Brain microvascular endothelial cell (primary cell): Measurements from ENCODE around the gene LMO1.

Source experiments
- DNase-seq: peaks from one replicate; pipeline ENCODE4 v3.0.0-alpha.2; 2020
- H3K27ac ChIP-seq: fragments of 250-450 bp; sonication (Bioruptor Pico); 2 replicates; pipeline ENCODE4 v1.5.1; 2020; ENCODE audit warnings: mild to moderate bottlenecking, moderate library complexity
- H3K27me3 ChIP-seq: fragments of 250-450 bp; sonication (Bioruptor Pico); replicated peaks from 2 replicates; pipeline ENCODE4 v1.5.1; 2020; ENCODE audit warnings: mild to moderate bottlenecking
- H3K36me3 ChIP-seq: fragments of 250-450 bp; sonication (Bioruptor Pico); replicated peaks from 2 replicates; pipeline ENCODE4 v1.5.1; 2020; ENCODE audit warnings: mild to moderate bottlenecking
- H3K4me3 ChIP-seq: 2 replicates; pipeline ENCODE4 v1.5.1; 2011; ENCODE audit warnings: low read depth, mild to moderate bottlenecking, control low read depth, low read length, moderate library complexity
- CTCF ChIP-seq: IDR thresholded peaks from 2 replicates; pipeline ENCODE4 v1.5.1; 2011; ENCODE audit warnings: low read depth, mild to moderate bottlenecking, moderate library complexity, low read length, control low read depth, inconsistent platforms; ENCODE audit errors: missing control alignments
- in situ Hi-C: cut with HindIII; loops from 2 replicates; pipeline ENCODE4 v1.10.0; 2017; ENCODE audit warnings: low sequenced_read_pairs, low pct_ligation_motif_present

The LMO1 gene

GRCh38 chr11:8224161-8224591 lies 39.5 kb downstream of the LMO1 start:
- Histone ChIP-seq H3K4me3 (no peak overlapping the region), H3K27me3 (no peaks in the 10 kb centered on the region), H3K36me3 (no peaks in the 10 kb centered on the region), H3K27ac (no peak overlapping the region)
- in situ Hi-C loops = no loop called here
- TF ChIP-seq CTCF = no peak
- DNase-seq = no peak

- in situ Hi-C loops = no loop called here
- DNase-seq = peak; percentile 6
- no peaks in the 10 kb centered on the region for H3K36me3 ChIP-seq
- TF ChIP-seq CTCF = no peak
- no peak overlapping the region for H3K27ac ChIP-seq
- H3K27me3 ChIP-seq = no peaks in the 10 kb centered on the region
- no peak overlapping the region for H3K4me3 ChIP-seq
Measured at GRCh38 chr11:8223513-8223900, 40.2 kb downstream of the LMO1 start.

GRCh38 chr11:8222820-8223512 lies 40.7 kb downstream of the LMO1 start:
- no peak for TF ChIP-seq CTCF
- DNase-seq = no peak
- no peak overlapping the region for H3K4me3 ChIP-seq
- H3K27me3 ChIP-seq = no peaks in the 10 kb centered on the region
- H3K36me3 ChIP-seq = no peaks in the 10 kb centered on the region
- in situ Hi-C loops = no loop called here
- no peak overlapping the region for H3K27ac ChIP-seq

GRCh38 chr11:8221917-8222495 lies 41.7 kb downstream of the LMO1 start:
- H3K27ac ChIP-seq = no peak overlapping the region
- DNase-seq = no peak
- H3K4me3 ChIP-seq = no peak overlapping the region
- no peaks in the 10 kb centered on the region for H3K27me3 ChIP-seq
- no peak for TF ChIP-seq CTCF
- H3K36me3 ChIP-seq = no peaks in the 10 kb centered on the region
- in situ Hi-C loops = no loop called here

- Histone ChIP-seq H3K4me3 (no peak overlapping the region), H3K27ac (no peak overlapping the region), H3K27me3 (no peaks in the 10 kb centered on the region), H3K36me3 (no peaks in the 10 kb centered on the region)
- no peak for TF ChIP-seq CTCF
- no peak for DNase-seq
- in situ Hi-C loops = no loop called here
Measured at GRCh38 chr11:8221046-8221723, 42.5 kb downstream of the LMO1 start.
